Measurements from ENCODE around the gene AZU1. TPM values are rescaled to one million over a fixed set of nuclear protein-coding genes. Genes with fewer than 3 reads are reported as not detected.
"Not testable (repeated sequence)": the region's sequence is repeated elsewhere in the genome, so short reads cannot be mapped to it uniquely, and the experiment has no call there.

Gene AZU1
- total RNA-seq, 1 donor from 2014 or later: not detected

- no peak for DNase-seq (ENCODE audit: low read depth)
Measured at GRCh38 chr19:829129-829758, 1.6 kb downstream of the AZU1 start.

GRCh38 chr19:831407-832369 is 4.1 kb downstream of the AZU1 start:
- DNase-seq (ENCODE audit: low read depth): no peak

GRCh38 chr19:834216-834615 is 6.6 kb downstream of the AZU1 start:
- DNase-seq (ENCODE audit: low read depth): no peak

- DNase-seq (ENCODE audit: low read depth): no peak
Measured at GRCh38 chr19:835210-835810, 7.7 kb downstream of the AZU1 start.

- DNase-seq (ENCODE audit: low read depth): no peak
Measured at GRCh38 chr19:840519-841206, 13.0 kb downstream of the AZU1 start, which contains the start of gene PRTN3. Gene PRTN3 (plus strand): TSS chr19:840999. CDS start chr19:841009, 10 bp downstream.

- not testable (repeated sequence) for DNase-seq (ENCODE audit: low read depth)
Measured at GRCh38 chr19:842802-843179, 15.2 kb downstream of the AZU1 start.

GRCh38 chr19:843180-843835 is 15.7 kb downstream of the AZU1 start:
- no peak for DNase-seq (ENCODE audit: low read depth)

GRCh38 chr19:843836-844545 is 16.4 kb downstream of the AZU1 start:
- no peak for DNase-seq (ENCODE audit: low read depth)

- no peak for DNase-seq (ENCODE audit: low read depth)
Measured at GRCh38 chr19:844546-844971, 16.9 kb downstream of the AZU1 start.

- DNase-seq (ENCODE audit: low read depth): no peak
Measured at GRCh38 chr19:845707-846521, 18.3 kb downstream of the AZU1 start.

- peak; percentile 37 for DNase-seq (ENCODE audit: low read depth)
Measured at GRCh38 chr19:848386-848921, 20.8 kb downstream of the AZU1 start.

GRCh38 chr19:849195-849594 is 21.6 kb downstream of the AZU1 start:
- not testable (repeated sequence) for DNase-seq (ENCODE audit: low read depth)

GRCh38 chr19:850221-850978 is 22.8 kb downstream of the AZU1 start:
- peak; percentile 80 for DNase-seq (ENCODE audit: low read depth)

GRCh38 chr19:850979-851335 is 23.3 kb downstream of the AZU1 start:
- DNase-seq (ENCODE audit: low read depth): no peak

GRCh38 chr19:852136-853013 is 24.7 kb downstream of the AZU1 start, which contains the start of gene ELANE:
Gene ELANE (plus strand): TSS chr19:852303. CDS start chr19:852329, 26 bp downstream.
- no peak for DNase-seq (ENCODE audit: low read depth)

GRCh38 chr19:853014-853585 is 25.5 kb downstream of the AZU1 start:
- DNase-seq (ENCODE audit: low read depth): no peak

- DNase-seq (ENCODE audit: low read depth): not testable (repeated sequence)
Measured at GRCh38 chr19:853614-854220, 26.1 kb downstream of the AZU1 start.

All from renal cortical epithelial cell (primary cell).